HG03378 (cell line): ENCODE data around the gene C9orf152.
"Not testable (repeated sequence)": the region's sequence is repeated elsewhere in the genome, so short reads cannot be mapped to it uniquely, and the experiment has no call there.

Source experiments
- ATAC-seq: cut with Tn5 transposase; IDR thresholded peaks from one replicate; pipeline ENCODE4 v1.9.1; 2021; ENCODE audit warnings: mild to moderate bottlenecking, moderate library complexity; ENCODE audit not compliant: unreplicated experiment

The C9orf152 gene

GRCh38 chr9:110214586-110215355 lies 6.8 kb upstream of the C9orf152 start:
- ATAC-seq: no peak

- ATAC-seq: no peak
These were observed 6.1 kb upstream of the C9orf152 start for GRCh38 chr9:110214090-110214489.

GRCh38 chr9:110213413-110214044 lies 5.6 kb upstream of the C9orf152 start:
- ATAC-seq: no peak

- no peak for ATAC-seq
These were observed 803 bp downstream of the C9orf152 start for GRCh38 chr9:110207071-110207641.

- no peak for ATAC-seq
These were observed 1.6 kb downstream of the C9orf152 start for GRCh38 chr9:110206389-110206788.

GRCh38 chr9:110205612-110206011 lies 2.3 kb downstream of the C9orf152 start:
- not testable (repeated sequence) for ATAC-seq

GRCh38 chr9:110202232-110202631 lies 5.7 kb downstream of the C9orf152 start:
- no peak for ATAC-seq

- ATAC-seq: no peak
These were observed 8.3 kb downstream of the C9orf152 start for GRCh38 chr9:110199643-110200042.

- ATAC-seq: no peak
These were observed 9.6 kb downstream of the C9orf152 start for GRCh38 chr9:110198357-110198756.

- ATAC-seq: no peak
These were observed 10.4 kb downstream of the C9orf152 start for GRCh38 chr9:110197330-110198187.

GRCh38 chr9:110196084-110196499 lies 11.9 kb downstream of the C9orf152 start:
- not testable (repeated sequence) for ATAC-seq

GRCh38 chr9:110192531-110193261 lies 15.3 kb downstream of the C9orf152 start:
- ATAC-seq: no peak

- no peak for ATAC-seq
These were observed 16.3 kb downstream of the C9orf152 start for GRCh38 chr9:110191615-110192014.

GRCh38 chr9:110189559-110190320 lies 18.2 kb downstream of the C9orf152 start:
- no peak for ATAC-seq

GRCh38 chr9:110188991-110189390 lies 19.0 kb downstream of the C9orf152 start:
- ATAC-seq: no peak

- ATAC-seq: no peak
These were observed 19.9 kb downstream of the C9orf152 start for GRCh38 chr9:110188101-110188500.

GRCh38 chr9:110187126-110187525 lies 20.8 kb downstream of the C9orf152 start:
- no peak for ATAC-seq

- ATAC-seq: no peak
These were observed 21.7 kb downstream of the C9orf152 start for GRCh38 chr9:110186254-110186653.

GRCh38 chr9:110185806-110186205 lies 22.2 kb downstream of the C9orf152 start:
- ATAC-seq: no peak
